IMR-90 (cell line): ENCODE results near the gene LMX1A. TPM values are rescaled to one million over a fixed set of nuclear protein-coding genes. Genes with fewer than 3 reads are reported as not detected.

ENCODE experiments used
- ATAC-seq: fragments of 200-7000 bp; cut with Tn5 transposase; 2 replicates; pipeline ENCODE4 v1.9.1; 2020; ENCODE audit warnings: low read depth, mild to moderate bottlenecking, moderate library complexity
- BruUV-seq: library from RNA; stranded (reverse); fragments of 400-500 nt; replicated peaks from 2 replicates; lab custom pipeline; 2021; lab: Mats Ljungman, UMichigan
- CTCF ChIA-PET: fragments of 300-600 bp; formaldehyde crosslinking; extraction: SDS; loops from one replicate; lab custom pipeline; 2021; ENCODE audit warnings: antibody characterized with exemption; lab: Yijun Ruan, JAX
- POLR2A ChIA-PET: fragments of 300-600 bp; sonication (Branson Sonifier 250); formaldehyde crosslinking; loops from one replicate; lab custom pipeline; 2022; ENCODE audit warnings: antibody characterized with exemption; ENCODE audit not compliant: unreplicated experiment; lab: Charles Lee
- DNase-seq: peaks from one replicate; pipeline ENCODE4 v3.0.0; 2013
- H2AFZ ChIP-seq: replicated peaks from 2 replicates; pipeline ENCODE3; 2013; ENCODE audit warnings: low read length, mild to moderate bottlenecking; ENCODE audit not compliant: poor library complexity
- H2AK5ac ChIP-seq: 2 replicates; pipeline ENCODE4 v1.6.1; 2013; ENCODE audit warnings: low read depth, low read length, inconsistent platforms
- H2AK9ac ChIP-seq: replicated peaks from 2 replicates; pipeline ENCODE3; 2013; ENCODE audit warnings: mild to moderate bottlenecking, low read depth, low read length, moderate library complexity; ENCODE audit not compliant: poor library complexity
- H2BK120ac ChIP-seq: 2 replicates; pipeline ENCODE4 v1.6.1; 2013; ENCODE audit warnings: low read depth, low read length, inconsistent platforms
- H2BK15ac ChIP-seq: 3 replicates; pipeline ENCODE4 v1.6.1; 2013; ENCODE audit warnings: low read depth, low read length, inconsistent platforms
- H2BK20ac ChIP-seq: 2 replicates; pipeline ENCODE4 v1.6.1; 2013; ENCODE audit warnings: low read depth, mild to moderate bottlenecking, inconsistent platforms, low read length, moderate library complexity
- H2BK5ac ChIP-seq: 2 replicates; pipeline ENCODE4 v1.6.1; 2013; ENCODE audit warnings: mild to moderate bottlenecking, low read depth, low read length, inconsistent platforms; ENCODE audit not compliant: poor library complexity, severe bottlenecking
- H3K14ac ChIP-seq: replicated peaks from 2 replicates; pipeline ENCODE4 v1.6.1; 2013; ENCODE audit warnings: low read depth, low read length, inconsistent platforms
- H3K18ac ChIP-seq: 2 replicates; pipeline ENCODE4 v1.6.1; 2013; ENCODE audit warnings: low read depth, low read length, control low read depth
- H3K23ac ChIP-seq: 2 replicates; pipeline ENCODE4 v1.6.1; 2013; ENCODE audit warnings: low read depth, low read length, inconsistent platforms
- H3K27ac ChIP-seq: 2 replicates; pipeline ENCODE4 v1.5.1; 2013; ENCODE audit warnings: mild to moderate bottlenecking, control low read depth, low read length; ENCODE audit not compliant: insufficient read depth
- H3K27me3 ChIP-seq: 2 replicates; pipeline ENCODE4 v1.6.1; 2013; ENCODE audit warnings: low read length; ENCODE audit not compliant: control insufficient read depth, insufficient read depth
- H3K36me3 ChIP-seq: 2 replicates; pipeline ENCODE4 v1.6.1; 2013; ENCODE audit warnings: low read length, mixed read lengths; ENCODE audit not compliant: control insufficient read depth, insufficient read depth
- H3K4ac ChIP-seq: 2 replicates; pipeline ENCODE4 v1.6.1; 2013; ENCODE audit warnings: low read depth, low read length, inconsistent platforms
- H3K4me1 ChIP-seq: 2 replicates; pipeline ENCODE4 v1.6.1; 2013; ENCODE audit warnings: low read length, mixed read lengths; ENCODE audit not compliant: control insufficient read depth, insufficient read depth
- H3K4me2 ChIP-seq: 2 replicates; pipeline ENCODE4 v1.6.1; 2013; ENCODE audit warnings: low read depth, mild to moderate bottlenecking, control low read depth, low read length, moderate library complexity
- H3K4me3 ChIP-seq: 2 replicates; pipeline ENCODE4 v1.5.1; 2013; ENCODE audit warnings: low read depth, mild to moderate bottlenecking, control low read depth, low read length, moderate library complexity; ENCODE audit not compliant: insufficient read depth
- H3K56ac ChIP-seq: 2 replicates; pipeline ENCODE4 v1.6.1; 2013; ENCODE audit warnings: low read length, inconsistent platforms; ENCODE audit not compliant: insufficient read depth; ENCODE audit errors: extremely low read depth
- H3K79me1 ChIP-seq, 2 experiments: 2 replicates each; pipeline ENCODE4 v1.6.1; 2013; ENCODE audit warnings: low read length in 2 of 2, inconsistent platforms in 1 of 2, low read depth in 1 of 2
- H3K9ac ChIP-seq: 2 replicates; pipeline ENCODE4 v1.6.1; 2013; ENCODE audit warnings: low read depth, low read length, control low read depth
- H3K9me1 ChIP-seq: 2 replicates; pipeline ENCODE4 v1.6.1; 2013; ENCODE audit warnings: low read length, inconsistent platforms; ENCODE audit not compliant: insufficient read depth
- H3K9me3 ChIP-seq: 2 replicates; pipeline ENCODE4 v1.6.1; 2013; ENCODE audit warnings: low read length; ENCODE audit not compliant: control insufficient read depth, insufficient read depth
- H4K20me1 ChIP-seq: 2 replicates; pipeline ENCODE4 v1.6.1; 2013; ENCODE audit warnings: low read length, inconsistent platforms; ENCODE audit not compliant: insufficient read depth
- H4K5ac ChIP-seq: 2 replicates; pipeline ENCODE4 v1.6.1; 2013; ENCODE audit warnings: mild to moderate bottlenecking, low read depth, low read length, control low read depth
- H4K8ac ChIP-seq, 2 experiments: 2 replicates each; pipeline ENCODE4 v1.6.1; 2013; ENCODE audit warnings: low read depth in 2 of 2, low read length in 2 of 2, control low read depth in 1 of 2, inconsistent platforms in 1 of 2
- H4K91ac ChIP-seq: 2 replicates; pipeline ENCODE4 v1.6.1; 2013; ENCODE audit warnings: low read depth, low read length, inconsistent platforms; ENCODE audit not compliant: insufficient read depth
- BHLHE40 ChIP-seq: fragments of 150-350 bp; IDR thresholded peaks from 2 replicates; pipeline ENCODE4 v1.6.1; 2016; ENCODE audit warnings: mild to moderate bottlenecking, low read depth, low read length
- MXI1 ChIP-seq: IDR thresholded peaks from 2 replicates; pipeline ENCODE4 v1.6.1; 2012; ENCODE audit warnings: low read depth, mild to moderate bottlenecking, low read length, moderate library complexity, borderline replicate concordance
- POLR2A ChIP-seq: IDR thresholded peaks from 2 replicates; pipeline ENCODE4 v1.6.1; 2012; ENCODE audit warnings: mild to moderate bottlenecking, low read depth, low read length
- RFX5 ChIP-seq: IDR thresholded peaks from 2 replicates; pipeline ENCODE4 v1.8.0; 2012; ENCODE audit warnings: low read depth, mild to moderate bottlenecking, low read length, moderate library complexity
- SMC3 ChIP-seq: fragments of 150-350 bp; IDR thresholded peaks from 2 replicates; pipeline ENCODE4 v1.6.1; 2016; ENCODE audit warnings: low read depth, mild to moderate bottlenecking, antibody characterized with exemption, low read length, moderate library complexity
- WGBS, 2 experiments: methylation state at CpG; one replicate each; pipeline versions ENCODE4 v1.1.5 to v1.1.7; 2013; ENCODE audit warnings: missing lambda C conversion rate in 2 of 2; ENCODE audit not compliant: insufficient read length in 1 of 2; ENCODE audit errors: extremely low coverage in 2 of 2; 5-methylcytosine and 5-hydroxymethylcytosine counted together
- dilution Hi-C: fragments of 300-500 bp; cut with HindIII; formaldehyde crosslinking; loops from one replicate; pipeline ENCODE4 v1.14.3; 2018; ENCODE audit warnings: low sequenced_read_pairs; ENCODE audit not compliant: unreplicated experiment
- in situ Hi-C: fragments of 300-500 bp; cut with MboI; formaldehyde crosslinking; loops from 3 replicates; pipeline ENCODE4 v1.14.3; 2019; ENCODE audit warnings: low sequenced_read_pairs, inconsistent platforms, mixed read lengths
- intact Hi-C: fragments of 100-400 bp; cut with micrococcal nuclease; formaldehyde crosslinking; loops from 2 replicates; pipeline ENCODE4 v1.10.0; 2022
- polyA plus RNA-seq, 3 experiments: library from polyadenylated mRNA; depleted of rRNA; stranded (reverse); fragments of >200 nt; gene quantifications; 2 replicates each; pipeline ENCODE4 v1.2.3, GENCODE V29; 2012; ENCODE audit warnings: low replicate concordance in 1 of 3
- total RNA-seq: library from RNA; depleted of rRNA; stranded (reverse); fragments of >200 nt; gene quantifications from 2 replicates; pipeline ENCODE4 v1.2.3, GENCODE V29; 2012
- TF ChIP-seq, protein P1 (sequence below): conservative IDR thresholded peaks from 2 replicates; pipeline ENCODE4 v1.5.1; 2012; ENCODE audit warnings: mild to moderate bottlenecking, low read depth, low read length, improper control_type of control experiment

Gene LMX1A
- total and polyA plus RNA-seq, 2 of the 4 experiments (the other 2 are of a cell fraction) = not detected

DNA sequence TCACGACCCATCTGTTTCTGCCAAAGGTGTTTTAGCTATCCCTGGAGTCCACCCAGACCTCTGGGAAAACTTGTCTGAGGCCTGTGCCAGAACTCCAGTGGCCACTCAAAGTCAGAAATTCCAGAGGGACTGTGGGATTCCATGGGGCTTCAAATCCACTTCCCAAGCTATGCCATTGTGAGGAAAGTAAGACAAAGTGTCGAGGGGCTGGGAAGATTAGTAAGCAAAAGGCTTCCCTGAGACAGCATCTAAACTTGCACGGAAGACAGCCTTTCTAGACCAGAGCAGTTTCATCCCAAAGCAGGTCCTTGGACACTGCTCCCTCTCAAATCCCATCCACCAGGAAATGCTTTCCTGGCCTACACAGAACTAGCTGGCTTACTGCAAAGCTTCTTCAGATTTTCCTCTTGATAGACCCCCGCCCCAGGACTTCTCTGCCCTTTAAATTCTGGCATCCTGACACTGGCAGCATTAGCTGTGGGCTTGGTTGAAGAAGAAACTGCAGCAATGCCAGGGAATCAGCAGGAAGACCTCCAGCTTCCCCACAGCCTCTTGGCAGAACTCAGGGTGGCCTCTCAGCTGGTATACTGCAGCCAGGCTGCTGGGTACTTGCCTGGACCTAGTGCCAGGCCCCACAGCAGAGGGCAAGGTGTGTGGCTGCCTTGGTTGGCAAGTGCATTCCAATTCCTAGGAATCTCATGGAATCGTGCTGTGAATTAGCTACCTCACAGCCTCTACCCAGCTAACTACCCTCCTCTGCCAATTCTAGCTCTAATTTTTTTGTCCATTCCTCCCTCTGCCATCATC, 27.3 kb upstream of the LMX1A start:
- Histone ChIP-seq H2BK120ac (no peak overlapping the region), H3K23ac (no peak overlapping the region), H3K9ac (no peak overlapping the region), H3K27ac (no peak overlapping the region), H3K4me1 (no peaks in the 10 kb centered on the region; the same call in 1 of the 2 replicates), H2AFZ (no peak overlapping the region), H2AK9ac (no peak overlapping the region), H3K79me1 (no peaks in the 10 kb centered on the region), H3K56ac (no peak overlapping the region), H2AK5ac (no peak overlapping the region), H4K91ac (no peak overlapping the region), H4K5ac (no peak overlapping the region), H3K9me1 (no peaks in the 10 kb centered on the region), H2BK15ac (no peak overlapping the region), H3K18ac (no peak overlapping the region), H3K14ac (no peak overlapping the region), H4K8ac (no peak overlapping the region), H4K20me1 (no peaks in the 10 kb centered on the region), H3K36me3 (no peaks in the 10 kb centered on the region), H3K27me3 (peaks cover 1% of the 10 kb centered on the region; the same call in 1 of the 2 replicates), H2BK5ac (no peak overlapping the region), H3K4ac (no peak overlapping the region), H3K4me2 (no peak overlapping the region), H3K9me3 (no peaks in the 10 kb centered on the region), H3K4me3 (no peak overlapping the region), H2BK20ac (no peak overlapping the region)
- intact Hi-C loops = no loop called here
- POLR2A ChIA-PET = no interaction called here
- CTCF ChIA-PET = no interaction called here
- no TSS peak for BruUV-seq
- in situ Hi-C loops = loop anchor here (25.0 kb wide), 1 partner anchor 553 kb away; no protein-coding TSS in a partner anchor
- 20% methylated on average over 1 of the region's 5 CpGs; no CpG with 5 or more reads in 1 of the 2 experiments for WGBS, 2 experiments
- ATAC-seq = no peak
- no peak for DNase-seq
- dilution Hi-C loops = loop anchor here (25.0 kb wide), 1 partner anchor 203 kb away; no protein-coding TSS in a partner anchor
- TF ChIP-seq POLR2A (no peak), SMC3 (no peak), MXI1 (no peak), RFX5 (no peak), BHLHE40 (no peak)
- TF ChIP-seq, protein P1, sequence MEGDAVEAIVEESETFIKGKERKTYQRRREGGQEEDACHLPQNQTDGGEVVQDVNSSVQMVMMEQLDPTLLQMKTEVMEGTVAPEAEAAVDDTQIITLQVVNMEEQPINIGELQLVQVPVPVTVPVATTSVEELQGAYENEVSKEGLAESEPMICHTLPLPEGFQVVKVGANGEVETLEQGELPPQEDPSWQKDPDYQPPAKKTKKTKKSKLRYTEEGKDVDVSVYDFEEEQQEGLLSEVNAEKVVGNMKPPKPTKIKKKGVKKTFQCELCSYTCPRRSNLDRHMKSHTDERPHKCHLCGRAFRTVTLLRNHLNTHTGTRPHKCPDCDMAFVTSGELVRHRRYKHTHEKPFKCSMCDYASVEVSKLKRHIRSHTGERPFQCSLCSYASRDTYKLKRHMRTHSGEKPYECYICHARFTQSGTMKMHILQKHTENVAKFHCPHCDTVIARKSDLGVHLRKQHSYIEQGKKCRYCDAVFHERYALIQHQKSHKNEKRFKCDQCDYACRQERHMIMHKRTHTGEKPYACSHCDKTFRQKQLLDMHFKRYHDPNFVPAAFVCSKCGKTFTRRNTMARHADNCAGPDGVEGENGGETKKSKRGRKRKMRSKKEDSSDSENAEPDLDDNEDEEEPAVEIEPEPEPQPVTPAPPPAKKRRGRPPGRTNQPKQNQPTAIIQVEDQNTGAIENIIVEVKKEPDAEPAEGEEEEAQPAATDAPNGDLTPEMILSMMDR = no peak
